CD4-positive, CD25-positive, alpha-beta regulatory T cell (primary cell): ENCODE data around the gene PSMC1. TPM values are rescaled to one million over a fixed set of nuclear protein-coding genes. Genes with fewer than 3 reads are reported as not detected.

Source experiments
- ATAC-seq, 2 donors: fragments of 150-1000 bp; cut with Tn5 transposase; one replicate each; pipeline ENCODE4 v1.10.0; 2021; ENCODE audit warnings: low read depth in 2 of 2, moderate number of reproducible peaks in 2 of 2, moderate library complexity in 1 of 2
- DNase-seq, 3 donors: peaks; one replicate each; pipeline versions ENCODE4 v3.0.0 to v3.0.0-alpha.2; 2012 to 2022; ENCODE audit warnings: mixed read lengths in 1 of 3
- H3K27ac ChIP-seq: one replicate; pipeline ENCODE4 v1.7.0; 2013; ENCODE audit warnings: mild to moderate bottlenecking, low read length; ENCODE audit not compliant: insufficient read depth, poor library complexity, severe bottlenecking
- H3K27me3 ChIP-seq: one replicate; pipeline ENCODE4 v1.7.0; 2013; ENCODE audit warnings: low read length; ENCODE audit not compliant: control insufficient read depth, insufficient read depth
- H3K36me3 ChIP-seq: one replicate; pipeline ENCODE4 v1.7.0; 2013; ENCODE audit warnings: mild to moderate bottlenecking, low read length, moderate library complexity; ENCODE audit not compliant: control insufficient read depth, insufficient read depth
- H3K4me1 ChIP-seq: 2 replicates; pipeline ENCODE4 v1.7.0; 2013; ENCODE audit warnings: mild to moderate bottlenecking, low read length; ENCODE audit not compliant: insufficient read depth, control insufficient read depth, poor library complexity, severe bottlenecking
- H3K4me3 ChIP-seq: one replicate; pipeline ENCODE4 v1.7.0; 2013; ENCODE audit warnings: low read depth, mild to moderate bottlenecking, low read length, moderate library complexity
- H3K9me3 ChIP-seq, 2 experiments: 1 replicate in 1 of 2; 2 replicates in 1 of 2; pipeline ENCODE4 v1.7.0; 2013; ENCODE audit warnings: low read length in 2 of 2, mild to moderate bottlenecking in 1 of 2, moderate library complexity in 1 of 2; ENCODE audit not compliant: control insufficient read depth in 2 of 2
- H3K27ac Mint-ChIP-seq, 3 donors: one replicate each; pipeline ENCODE4 v1.8.0; 2020 to 2022; ENCODE audit warnings: mild to moderate bottlenecking in 3 of 3, mixed read lengths in 3 of 3, moderate library complexity in 2 of 3
- H3K27me3 Mint-ChIP-seq: one replicate; pipeline ENCODE4 v1.8.0; 2022; ENCODE audit warnings: mild to moderate bottlenecking, mixed read lengths
- H3K36me3 Mint-ChIP-seq: one replicate; pipeline ENCODE4 v1.8.0; 2020; ENCODE audit warnings: mixed read lengths
- H3K4me1 Mint-ChIP-seq, 4 donors: one replicate each; pipeline ENCODE4 v1.8.0; 2020 to 2022; ENCODE audit warnings: mixed read lengths in 4 of 4, mild to moderate bottlenecking in 1 of 4
- H3K4me3 Mint-ChIP-seq, 4 donors: one replicate each; pipeline ENCODE4 v1.8.0; 2020 to 2022; ENCODE audit warnings: mild to moderate bottlenecking in 4 of 4, mixed read lengths in 4 of 4, moderate library complexity in 3 of 4
- H3K9me3 Mint-ChIP-seq, 7 donors: one replicate each; pipeline ENCODE4 v1.8.0; 2020 to 2022; ENCODE audit warnings: mixed read lengths in 7 of 7, mild to moderate bottlenecking in 3 of 7, moderate library complexity in 2 of 7
- polyA plus RNA-seq, 4 donors: library from polyadenylated mRNA; unstranded; fragments of 300-500 nt; fragmentation: Illumina TruSeq; gene quantifications; one replicate each; pipeline ENCODE4 v1.2.3, GENCODE V29; 2021
- total RNA-seq: library from RNA; stranded (reverse); gene quantifications from one replicate; pipeline ENCODE4 v1.2.3, GENCODE V29; 2022

PSMC1 gene
- total and polyA plus RNA-seq, 5 donors from 2014 or later: 73.7 to 162 (median 106) TPM

- Histone ChIP-seq H3K36me3 (peaks cover 67% of the 10 kb centered on the region), H3K27ac (no peak overlapping the region), H3K4me3 (no peak overlapping the region), H3K4me1 (no peaks in the 10 kb centered on the region), H3K27me3 (no peaks in the 10 kb centered on the region), H3K9me3 (no peaks in the 10 kb centered on the region)
- Mint-ChIP-seq H3K27ac (no peak overlapping the region), H3K9me3 (peaks cover 0 to 2% (median 0%) of the 10 kb centered on the region in 7 donors), H3K4me1 (peaks cover 0 to 5% (median 2%) of the 10 kb centered on the region in 4 donors), H3K4me3 (no peak overlapping the region), H3K27me3 (no peaks in the 10 kb centered on the region), H3K36me3 (peaks cover 35% of the 10 kb centered on the region)
- DNase-seq: no peak
- ATAC-seq: no peak
These were observed 32.5 kb downstream of the PSMC1 start for GRCh38 chr14:90288651-90289355.

- H3K36me3 ChIP-seq: peaks cover 67% of the 10 kb centered on the region
These were observed 34.1 kb downstream of the PSMC1 start for GRCh38 chr14:90290337-90291011.

GRCh38 chr14:90291699-90292098, 35.3 kb downstream of the PSMC1 start:
- Mint-ChIP-seq H3K27ac (peak overlapping the region in 1 of 3 donors; percentile 25), H3K9me3 (peaks cover 0 to 2% (median 0%) of the 10 kb centered on the region in 7 donors), H3K36me3 (peaks cover 37% of the 10 kb centered on the region), H3K4me1 (peaks cover 0 to 5% (median 3%) of the 10 kb centered on the region in 4 donors), H3K4me3 (no peak overlapping the region), H3K27me3 (no peaks in the 10 kb centered on the region)
- Histone ChIP-seq H3K9me3 (no peaks in the 10 kb centered on the region), H3K27ac (no peak overlapping the region), H3K27me3 (no peaks in the 10 kb centered on the region), H3K4me1 (no peaks in the 10 kb centered on the region), H3K4me3 (no peak overlapping the region), H3K36me3 (peaks cover 67% of the 10 kb centered on the region)
- DNase-seq (no peak), ATAC-seq (no peak)

More at GRCh38 chr14:90290337-90291011, 34.1 kb downstream of the PSMC1 start:
- Histone ChIP-seq H3K4me3 (no peak overlapping the region), H3K27ac (no peak overlapping the region), H3K4me1 (no peaks in the 10 kb centered on the region), H3K9me3 (no peaks in the 10 kb centered on the region), H3K27me3 (no peaks in the 10 kb centered on the region)
- ATAC-seq (no peak), DNase-seq (no peak)
- Mint-ChIP-seq H3K4me3 (no peak overlapping the region), H3K27me3 (no peaks in the 10 kb centered on the region), H3K4me1 (peaks cover 0 to 5% (median 3%) of the 10 kb centered on the region in 4 donors), H3K9me3 (peaks cover 0 to 2% (median 0%) of the 10 kb centered on the region in 7 donors), H3K36me3 (peaks cover 45% of the 10 kb centered on the region), H3K27ac (peak overlapping the region in 1 of 3 donors; percentile 77)

- H3K36me3 Mint-ChIP-seq: peaks cover 30% of the 10 kb centered on the region
- Histone ChIP-seq H3K4me1 (no peaks in the 10 kb centered on the region), H3K36me3 (peaks cover 58% of the 10 kb centered on the region), H3K9me3 (no peaks in the 10 kb centered on the region), H3K4me3 (no peak overlapping the region), H3K27me3 (no peaks in the 10 kb centered on the region), H3K27ac (no peak overlapping the region)
- peaks cover 0 to 5% (median 3%) of the 10 kb centered on the region in 4 donors for H3K4me1 Mint-ChIP-seq
- H3K27ac Mint-ChIP-seq: peak overlapping the region in 1 of 3 donors; percentile 7
- H3K9me3 Mint-ChIP-seq: peaks cover 0 to 2% (median 0%) of the 10 kb centered on the region in 7 donors
- H3K4me3 Mint-ChIP-seq: no peak overlapping the region
- ATAC-seq (no peak), DNase-seq (no peak)
- no peaks in the 10 kb centered on the region for H3K27me3 Mint-ChIP-seq
These were observed 37.7 kb downstream of the PSMC1 start for GRCh38 chr14:90293766-90294730.

GRCh38 chr14:90294872-90295271, 38.5 kb downstream of the PSMC1 start:
- Histone ChIP-seq H3K4me3 (no peak overlapping the region), H3K4me1 (no peaks in the 10 kb centered on the region), H3K27me3 (no peaks in the 10 kb centered on the region), H3K9me3 (no peaks in the 10 kb centered on the region), H3K36me3 (peaks cover 54% of the 10 kb centered on the region), H3K27ac (no peak overlapping the region)
- H3K9me3 Mint-ChIP-seq: peaks cover 0 to 2% (median 0%) of the 10 kb centered on the region in 7 donors
- H3K4me3 Mint-ChIP-seq: no peak overlapping the region
- H3K27me3 Mint-ChIP-seq: no peaks in the 10 kb centered on the region
- H3K36me3 Mint-ChIP-seq: peaks cover 33% of the 10 kb centered on the region
- H3K27ac Mint-ChIP-seq: no peak overlapping the region
- ATAC-seq (no peak), DNase-seq (no peak)
- H3K4me1 Mint-ChIP-seq: peaks cover 0 to 5% (median 3%) of the 10 kb centered on the region in 4 donors

GRCh38 chr14:90295870-90296516, 39.6 kb downstream of the PSMC1 start:
- Mint-ChIP-seq H3K4me3 (no peak overlapping the region), H3K27me3 (no peaks in the 10 kb centered on the region), H3K9me3 (peaks cover 0 to 3% (median 0%) of the 10 kb centered on the region in 7 donors), H3K36me3 (peaks cover 33% of the 10 kb centered on the region), H3K27ac (peak overlapping the region in 1 of 3 donors; percentile 37), H3K4me1 (peaks cover 0 to 12% (median 4%) of the 10 kb centered on the region in 4 donors)
- Histone ChIP-seq H3K27ac (no peak overlapping the region), H3K9me3 (no peaks in the 10 kb centered on the region), H3K27me3 (no peaks in the 10 kb centered on the region), H3K36me3 (peaks cover 52% of the 10 kb centered on the region), H3K4me1 (no peaks in the 10 kb centered on the region), H3K4me3 (no peak overlapping the region)
- DNase-seq: no peak
- ATAC-seq: no peak

GRCh38 chr14:90296641-90297040, 40.3 kb downstream of the PSMC1 start:
- Mint-ChIP-seq H3K36me3 (peaks cover 31% of the 10 kb centered on the region), H3K27me3 (no peaks in the 10 kb centered on the region), H3K4me1 (peaks cover 0 to 15% (median 4%) of the 10 kb centered on the region in 4 donors), H3K9me3 (peaks cover 0 to 2% (median 0%) of the 10 kb centered on the region in 7 donors), H3K27ac (no peak overlapping the region), H3K4me3 (no peak overlapping the region)
- Histone ChIP-seq H3K27me3 (no peaks in the 10 kb centered on the region), H3K9me3 (no peaks in the 10 kb centered on the region), H3K4me3 (no peak overlapping the region), H3K27ac (no peak overlapping the region), H3K4me1 (no peaks in the 10 kb centered on the region), H3K36me3 (peaks cover 50% of the 10 kb centered on the region)
- no peak for DNase-seq
- ATAC-seq: no peak
